Measurements from ENCODE around the gene PDLIM5. TPM values are rescaled to one million over a fixed set of nuclear protein-coding genes. Genes with fewer than 3 reads are reported as not detected.

PDLIM5 gene
- polyA plus RNA-seq, 1 donor (not counting 4 experiments of a cell fraction or from before 2014, with no cell fraction given): 112 TPM

DNA sequence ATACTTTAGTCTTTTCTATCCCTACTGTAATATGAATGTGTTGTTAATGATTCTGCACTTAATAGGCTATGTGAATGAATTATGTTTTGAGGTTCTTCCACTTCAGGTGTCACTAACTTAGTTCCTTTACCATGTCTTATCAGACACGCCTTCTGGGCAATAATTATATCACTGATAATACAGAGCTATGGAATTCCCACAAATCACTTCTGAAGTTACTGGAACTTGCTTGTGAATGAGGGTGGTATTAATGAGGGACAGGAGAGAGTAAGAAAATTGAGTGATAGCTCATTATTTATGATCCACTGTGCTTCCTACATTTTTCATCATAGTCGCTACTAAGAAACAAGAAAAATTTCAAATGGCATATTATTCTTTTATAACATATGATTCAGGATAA is 130.0 kb downstream of the PDLIM5 start:
- Histone ChIP-seq H3K4me1 (ENCODE audit: control insufficient read depth, extremely low read depth, insufficient read depth, low read length) (no peaks in the 10 kb centered on the region), H3K79me2 (ENCODE audit: control insufficient read depth, insufficient read depth, low read length) (no peaks in the 10 kb centered on the region), H3K27ac (ENCODE audit: control insufficient read depth, insufficient read depth, low read length) (no peak overlapping the region), H3K9ac (ENCODE audit: control insufficient read depth, extremely low read depth, insufficient read depth, low read length) (no peak overlapping the region), H3K9me3 (ENCODE audit: control insufficient read depth, low read depth, low read length) (no peaks in the 10 kb centered on the region), H3K27me3 (ENCODE audit: control insufficient read depth, extremely low read depth, insufficient read depth, low read length) (no peaks in the 10 kb centered on the region), H4K20me1 (ENCODE audit: control insufficient read depth, extremely low read depth, insufficient read depth, low read length) (no peaks in the 10 kb centered on the region), H3K9me1 (ENCODE audit: control insufficient read depth, extremely low read depth, insufficient read depth, low read length) (no peaks in the 10 kb centered on the region), H3K36me3 (ENCODE audit: control insufficient read depth in 2 of 2, extremely low read depth in 1 of 2, insufficient read depth in 2 of 2, low read length in 2 of 2) (peaks cover 3 to 15% of the 10 kb centered on the region in 2 experiments), H2AFZ (ENCODE audit: control insufficient read depth, low read length) (no peak overlapping the region), H3K4me2 (ENCODE audit: control insufficient read depth, extremely low read depth, insufficient read depth, low read depth, low read length) (no peak overlapping the region), H3K4me3 (ENCODE audit: control insufficient read depth in 2 of 3, extremely low read depth in 1 of 3, insufficient read depth in 2 of 3, low read depth in 1 of 3, low read length in 3 of 3) (no peak overlapping the region)
- dilution Hi-C loops (cut with MboI; ENCODE audit: extremely low pct_ligation_motif_present, low sequenced_read_pairs): no loop called here
- FAIRE-seq (no peak), DNase-seq (ENCODE audit: low read depth, low spot score) (no peak)
- TF ChIP-seq EZH2 (IDR thresholded peaks at IDR 0.05; ENCODE audit: low read length): no peak
- TF ChIP-seq, protein P1, sequence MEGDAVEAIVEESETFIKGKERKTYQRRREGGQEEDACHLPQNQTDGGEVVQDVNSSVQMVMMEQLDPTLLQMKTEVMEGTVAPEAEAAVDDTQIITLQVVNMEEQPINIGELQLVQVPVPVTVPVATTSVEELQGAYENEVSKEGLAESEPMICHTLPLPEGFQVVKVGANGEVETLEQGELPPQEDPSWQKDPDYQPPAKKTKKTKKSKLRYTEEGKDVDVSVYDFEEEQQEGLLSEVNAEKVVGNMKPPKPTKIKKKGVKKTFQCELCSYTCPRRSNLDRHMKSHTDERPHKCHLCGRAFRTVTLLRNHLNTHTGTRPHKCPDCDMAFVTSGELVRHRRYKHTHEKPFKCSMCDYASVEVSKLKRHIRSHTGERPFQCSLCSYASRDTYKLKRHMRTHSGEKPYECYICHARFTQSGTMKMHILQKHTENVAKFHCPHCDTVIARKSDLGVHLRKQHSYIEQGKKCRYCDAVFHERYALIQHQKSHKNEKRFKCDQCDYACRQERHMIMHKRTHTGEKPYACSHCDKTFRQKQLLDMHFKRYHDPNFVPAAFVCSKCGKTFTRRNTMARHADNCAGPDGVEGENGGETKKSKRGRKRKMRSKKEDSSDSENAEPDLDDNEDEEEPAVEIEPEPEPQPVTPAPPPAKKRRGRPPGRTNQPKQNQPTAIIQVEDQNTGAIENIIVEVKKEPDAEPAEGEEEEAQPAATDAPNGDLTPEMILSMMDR (optimal IDR thresholded peaks at IDR 0.05 in 1 of 3, IDR thresholded peaks at IDR 0.05 in 1 of 3, conservative IDR thresholded peaks at IDR 0.05 in 1 of 3; ENCODE audit: extremely low read depth in 1 of 3, insufficient read depth in 2 of 3, low read length in 3 of 3): no peak

DNA sequence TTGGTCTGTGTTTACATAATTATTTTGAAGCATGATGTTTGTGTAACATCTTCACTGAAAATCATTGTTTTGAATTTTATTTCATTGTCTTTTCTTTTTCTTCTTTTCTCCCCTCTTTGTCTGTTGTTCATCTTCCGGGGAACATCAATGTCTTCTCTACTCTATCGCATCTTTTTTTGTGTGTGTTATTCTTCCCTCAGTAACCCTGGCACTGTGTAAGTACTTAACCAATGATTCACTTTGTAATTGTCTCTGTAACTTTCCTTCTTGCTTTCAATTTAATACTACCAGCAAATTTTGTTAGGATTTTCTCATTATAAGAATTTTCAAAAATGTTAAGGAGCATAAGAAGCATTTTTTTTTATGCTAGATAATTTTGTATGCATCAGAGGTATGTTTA is 130.8 kb downstream of the PDLIM5 start:
- Histone ChIP-seq H3K79me2 (ENCODE audit: control insufficient read depth, insufficient read depth, low read length) (no peaks in the 10 kb centered on the region), H3K36me3 (ENCODE audit: control insufficient read depth in 2 of 2, extremely low read depth in 1 of 2, insufficient read depth in 2 of 2, low read length in 2 of 2) (peaks cover 4 to 15% of the 10 kb centered on the region in 2 experiments), H3K4me2 (ENCODE audit: control insufficient read depth, extremely low read depth, insufficient read depth, low read depth, low read length) (no peak overlapping the region), H3K4me3 (ENCODE audit: control insufficient read depth in 2 of 3, extremely low read depth in 1 of 3, insufficient read depth in 2 of 3, low read depth in 1 of 3, low read length in 3 of 3) (no peak overlapping the region), H3K4me1 (ENCODE audit: control insufficient read depth, extremely low read depth, insufficient read depth, low read length) (no peaks in the 10 kb centered on the region), H3K27me3 (ENCODE audit: control insufficient read depth, extremely low read depth, insufficient read depth, low read length) (no peaks in the 10 kb centered on the region), H3K9me1 (ENCODE audit: control insufficient read depth, extremely low read depth, insufficient read depth, low read length) (no peaks in the 10 kb centered on the region), H4K20me1 (ENCODE audit: control insufficient read depth, extremely low read depth, insufficient read depth, low read length) (no peaks in the 10 kb centered on the region), H2AFZ (ENCODE audit: control insufficient read depth, low read length) (no peak overlapping the region), H3K9ac (ENCODE audit: control insufficient read depth, extremely low read depth, insufficient read depth, low read length) (no peak overlapping the region), H3K27ac (ENCODE audit: control insufficient read depth, insufficient read depth, low read length) (no peak overlapping the region), H3K9me3 (ENCODE audit: control insufficient read depth, low read depth, low read length) (no peaks in the 10 kb centered on the region)
- DNase-seq (ENCODE audit: low read depth, low spot score) (no peak), FAIRE-seq (no peak)
- TF ChIP-seq EZH2 (IDR thresholded peaks at IDR 0.05; ENCODE audit: low read length): no peak
- TF ChIP-seq, protein P1 (optimal IDR thresholded peaks at IDR 0.05 in 1 of 3, IDR thresholded peaks at IDR 0.05 in 1 of 3, conservative IDR thresholded peaks at IDR 0.05 in 1 of 3; ENCODE audit: extremely low read depth in 1 of 3, insufficient read depth in 2 of 3, low read length in 3 of 3): no peak
- dilution Hi-C loops (cut with MboI; ENCODE audit: extremely low pct_ligation_motif_present, low sequenced_read_pairs): no loop called here
